A549 treated with dexamethasone at 1 μM for 4 hours (cell line): ENCODE data around the gene TMEM200A. TPM values are rescaled to one million over a fixed set of nuclear protein-coding genes. Genes with fewer than 3 reads are reported as not detected.

Experiments used
- total RNA-seq: library from RNA; stranded (reverse); fragments of 200-300 nt; extraction: Qiagen RNA extraction; gene quantifications from 5 replicates; pipeline ENCODE4 v1.2.3, GENCODE V29; 2022

TMEM200A gene
- total RNA-seq = 0.03 to 0.06 TPM (median 0.06 TPM) in 5 replicates

DNA sequence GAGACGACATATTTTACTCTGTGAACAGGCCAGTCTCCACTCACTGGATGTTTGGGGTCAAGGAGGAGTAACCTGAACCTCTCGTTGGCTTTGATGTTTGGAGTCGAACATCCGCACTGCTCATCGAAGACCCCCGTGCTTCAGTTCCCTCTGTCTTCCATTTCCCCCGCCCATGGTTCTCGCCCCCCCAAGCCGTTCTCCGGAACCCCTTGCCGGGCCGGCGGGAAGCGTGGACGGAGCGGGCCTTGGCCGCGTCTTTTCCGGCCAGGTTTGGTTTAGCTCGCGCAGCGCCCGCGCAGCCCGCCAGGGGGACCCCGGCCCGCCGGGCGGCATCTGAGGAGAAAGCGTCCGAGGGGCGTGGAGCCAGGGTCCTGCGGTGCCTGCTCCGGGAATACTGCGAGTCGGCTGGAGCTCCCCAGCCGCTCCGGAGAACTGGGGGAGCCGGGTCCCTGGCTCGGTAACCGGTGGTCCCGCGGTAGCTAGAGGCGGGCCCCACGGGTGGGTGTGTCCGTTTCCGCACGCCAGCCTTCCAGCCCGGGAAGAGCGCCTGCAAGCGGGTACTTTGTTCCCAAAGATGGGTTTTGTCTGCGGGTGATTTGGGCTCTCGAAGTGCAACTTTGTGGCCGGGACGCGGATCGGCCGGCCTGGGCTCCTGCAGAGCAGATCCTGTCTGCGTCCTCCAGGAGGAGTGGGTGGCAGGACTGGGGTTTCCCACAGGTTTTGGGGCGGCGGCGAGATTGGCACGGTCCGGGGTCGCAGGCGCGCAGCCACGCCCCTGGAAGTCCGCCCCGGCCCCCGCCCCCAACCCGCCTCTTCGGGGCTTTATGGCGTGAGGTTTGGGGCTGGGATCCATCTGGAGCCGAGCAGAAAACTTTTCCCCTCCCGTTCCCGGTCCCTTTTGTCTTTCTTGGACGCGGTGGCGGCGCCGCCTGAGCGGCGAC is at the start of gene TMEM200A:
TMEM200A (plus strand) TSS at position 852 of the 941 bp plus-strand sequence. CDS start 74,406 bp downstream, outside the sequence.

Other genes starting within 250 kb of the TMEM200A start
- not detected in 5 replicates for gene SAMD3, start 143.1 kb upstream of the TMEM200A start, total RNA-seq